IPS-18a (cell line): Measurements from ENCODE around the gene IGSF1.

ENCODE experiments used
- H3K27ac ChIP-seq: one replicate; pipeline ENCODE4 v1.5.1; 2013; ENCODE audit warnings: low read length
- H3K27me3 ChIP-seq: one replicate; pipeline ENCODE4 v1.6.1; 2013; ENCODE audit warnings: mild to moderate bottlenecking, low read length; ENCODE audit not compliant: control insufficient read depth, insufficient read depth
- H3K36me3 ChIP-seq: one replicate; pipeline ENCODE4 v1.6.1; 2013; ENCODE audit warnings: low read depth, low read length; ENCODE audit not compliant: control insufficient read depth
- H3K4me1 ChIP-seq: one replicate; pipeline ENCODE4 v1.6.1; 2013; ENCODE audit warnings: low read depth, low read length; ENCODE audit not compliant: control insufficient read depth
- H3K4me3 ChIP-seq: one replicate; pipeline ENCODE4 v1.5.1; 2013; ENCODE audit warnings: low read length
- H3K9ac ChIP-seq: one replicate; pipeline ENCODE4 v1.6.1; 2013; ENCODE audit warnings: mild to moderate bottlenecking, low read length, moderate library complexity
- H3K9me3 ChIP-seq: one replicate; pipeline ENCODE4 v1.6.1; 2013; ENCODE audit warnings: low read depth, low read length; ENCODE audit not compliant: control insufficient read depth

The IGSF1 gene

GRCh38 chrX:131227608-131228007, 61.5 kb downstream of the IGSF1 start:
- H3K9ac ChIP-seq: no peak overlapping the region
- peaks cover 20% of the 10 kb centered on the region for H3K9me3 ChIP-seq
- H3K36me3 ChIP-seq: no peaks in the 10 kb centered on the region
- no peaks in the 10 kb centered on the region for H3K4me1 ChIP-seq
- H3K27me3 ChIP-seq: no peaks in the 10 kb centered on the region
- no peak overlapping the region for H3K27ac ChIP-seq
- no peak overlapping the region for H3K4me3 ChIP-seq

GRCh38 chrX:131226591-131226990, 62.5 kb downstream of the IGSF1 start:
- peaks cover 17% of the 10 kb centered on the region for H3K9me3 ChIP-seq
- H3K27me3 ChIP-seq: no peaks in the 10 kb centered on the region
- H3K27ac ChIP-seq: no peak overlapping the region
- no peaks in the 10 kb centered on the region for H3K36me3 ChIP-seq
- no peak overlapping the region for H3K9ac ChIP-seq
- no peak overlapping the region for H3K4me3 ChIP-seq
- no peaks in the 10 kb centered on the region for H3K4me1 ChIP-seq

GRCh38 chrX:131225078-131225477, 64.0 kb downstream of the IGSF1 start:
- Histone ChIP-seq H3K4me1 (no peaks in the 10 kb centered on the region), H3K9ac (no peak overlapping the region), H3K4me3 (no peak overlapping the region), H3K36me3 (no peaks in the 10 kb centered on the region), H3K27ac (no peak overlapping the region), H3K9me3 (peaks cover 15% of the 10 kb centered on the region), H3K27me3 (no peaks in the 10 kb centered on the region)
